ENCODE results near the gene GRM8.

- TF ChIP-seq ZC3H11A (IDR thresholded peaks at IDR 0.05) (no peak), POLR2A (IDR thresholded peaks at IDR 0.05; ENCODE audit: low read length) (no peak), MAZ (IDR thresholded peaks at IDR 0.05; ENCODE audit: borderline replicate concordance, low read depth, low read length) (no peak), CEBPB (IDR thresholded peaks at IDR 0.05) (no peak), EHMT2 (IDR thresholded peaks at IDR 0.05; ENCODE audit: low read depth) (no peak), EP300 (IDR thresholded peaks at IDR 0.05) (no peak), FOSL2 (IDR thresholded peaks at IDR 0.05) (no peak), FOSL2 (CRISPR knock-in tag; IDR thresholded peaks at IDR 0.05) (no peak)
- TF ChIP-seq, protein P1, sequence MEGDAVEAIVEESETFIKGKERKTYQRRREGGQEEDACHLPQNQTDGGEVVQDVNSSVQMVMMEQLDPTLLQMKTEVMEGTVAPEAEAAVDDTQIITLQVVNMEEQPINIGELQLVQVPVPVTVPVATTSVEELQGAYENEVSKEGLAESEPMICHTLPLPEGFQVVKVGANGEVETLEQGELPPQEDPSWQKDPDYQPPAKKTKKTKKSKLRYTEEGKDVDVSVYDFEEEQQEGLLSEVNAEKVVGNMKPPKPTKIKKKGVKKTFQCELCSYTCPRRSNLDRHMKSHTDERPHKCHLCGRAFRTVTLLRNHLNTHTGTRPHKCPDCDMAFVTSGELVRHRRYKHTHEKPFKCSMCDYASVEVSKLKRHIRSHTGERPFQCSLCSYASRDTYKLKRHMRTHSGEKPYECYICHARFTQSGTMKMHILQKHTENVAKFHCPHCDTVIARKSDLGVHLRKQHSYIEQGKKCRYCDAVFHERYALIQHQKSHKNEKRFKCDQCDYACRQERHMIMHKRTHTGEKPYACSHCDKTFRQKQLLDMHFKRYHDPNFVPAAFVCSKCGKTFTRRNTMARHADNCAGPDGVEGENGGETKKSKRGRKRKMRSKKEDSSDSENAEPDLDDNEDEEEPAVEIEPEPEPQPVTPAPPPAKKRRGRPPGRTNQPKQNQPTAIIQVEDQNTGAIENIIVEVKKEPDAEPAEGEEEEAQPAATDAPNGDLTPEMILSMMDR (IDR thresholded peaks at IDR 0.05) = no peak
- TF ChIP-seq, protein P2, sequence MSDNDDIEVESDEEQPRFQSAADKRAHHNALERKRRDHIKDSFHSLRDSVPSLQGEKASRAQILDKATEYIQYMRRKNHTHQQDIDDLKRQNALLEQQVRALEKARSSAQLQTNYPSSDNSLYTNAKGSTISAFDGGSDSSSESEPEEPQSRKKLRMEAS (IDR thresholded peaks at IDR 0.05) = no peak
Observed at GRCh38 chr7:126398285-126398684, 854.5 kb downstream of the GRM8 start.
